B cell (primary cell): ENCODE data around the gene CEP126. TPM values are rescaled to one million over a fixed set of nuclear protein-coding genes. Genes with fewer than 3 reads are reported as not detected.

Source experiments
- ATAC-seq: fragments of 200-7000 bp; cut with Tn5 transposase; one replicate; pipeline ENCODE4 v1.10.0; 2021; ENCODE audit warnings: low read depth, mild to moderate bottlenecking, moderate number of reproducible peaks, moderate library complexity
- CTCF ChIA-PET: fragments of 350-600 bp; sonication (Branson Sonifier 250); formaldehyde crosslinking; loops from one replicate; lab custom pipeline; 2021; ENCODE audit warnings: antibody characterized with exemption, inconsistent platforms; lab: Charles Lee
- POLR2A ChIA-PET: fragments of 350-600 bp; sonication (Branson Sonifier 250); formaldehyde crosslinking; loops from one replicate; lab custom pipeline; 2021; ENCODE audit warnings: antibody characterized with exemption; lab: Charles Lee
- DNase-seq: peaks from one replicate; pipeline ENCODE4 v3.0.0; 2013
- H2AFZ ChIP-seq: 2 replicates; pipeline ENCODE4 v1.6.1; 2012; ENCODE audit warnings: mild to moderate bottlenecking, low read depth, low read length; ENCODE audit not compliant: insufficient read depth, poor library complexity, severe bottlenecking
- H3K27ac ChIP-seq, 2 donors: 1 replicate in 1 of 2; 2 replicates in 1 of 2; pipeline ENCODE4 v1.5.1; 2012 to 2013; ENCODE audit warnings: low read length in 2 of 2, mild to moderate bottlenecking in 2 of 2, moderate library complexity in 1 of 2
- H3K27me3 ChIP-seq, 4 experiments: fragments of 200-600 bp in 1 of 4; sonication (generic) in 1 of 4; replicated peaks in 1 of 4; 1 replicate in 2 of 4; 2 replicates in 2 of 4; pipeline versions ENCODE4 v1.6.1 to v1.7.0; 2013 to 2016; ENCODE audit warnings: low read length in 3 of 4, mild to moderate bottlenecking in 2 of 4, mixed read lengths in 1 of 4, moderate library complexity in 1 of 4; ENCODE audit not compliant: insufficient read depth in 4 of 4, control insufficient read depth in 3 of 4; ENCODE audit errors: control extremely low read depth in 1 of 4
- H3K36me3 ChIP-seq, 2 experiments: replicated peaks in 1 of 2; 1 replicate in 1 of 2; 2 replicates in 1 of 2; pipeline versions ENCODE4 v1.6.1 to v1.7.1; 2013; ENCODE audit warnings: low read length in 1 of 2; ENCODE audit not compliant: insufficient read depth in 2 of 2, control insufficient read depth in 1 of 2; ENCODE audit errors: control extremely low read depth in 1 of 2, extremely low read depth in 1 of 2
- H3K4me1 ChIP-seq, 2 donors: fragments of 200-600 bp in 1 of 2; sonication (generic) in 1 of 2; 1 replicate in 1 of 2; 2 replicates in 1 of 2; pipeline versions ENCODE4 v1.5.1 to v1.6.1; 2013 to 2017; ENCODE audit warnings: low read length in 2 of 2; ENCODE audit not compliant: control insufficient read depth in 2 of 2, insufficient read depth in 2 of 2
- H3K4me2 ChIP-seq: replicated peaks from 2 replicates; pipeline ENCODE3; 2012; ENCODE audit warnings: mild to moderate bottlenecking, low read depth, low read length; ENCODE audit not compliant: poor library complexity, severe bottlenecking
- H3K4me3 ChIP-seq, 5 experiments: fragments of 200-600 bp in 1 of 5; sonication (generic) in 1 of 5; 1 replicate in 3 of 5; 2 replicates in 2 of 5; pipeline versions ENCODE4 v1.5.1 to v1.7.0; 2011 to 2016; ENCODE audit warnings: low read length in 4 of 5, mild to moderate bottlenecking in 4 of 5, low read depth in 2 of 5, control low read depth in 1 of 5, moderate library complexity in 1 of 5; ENCODE audit not compliant: insufficient read depth in 1 of 5; ENCODE audit errors: control extremely low read depth in 1 of 5, extremely low read depth in 1 of 5
- H3K79me2 ChIP-seq: fragments of 200-600 bp; sonication (generic); one replicate; pipeline ENCODE4 v1.6.0; 2016; ENCODE audit warnings: low read length; ENCODE audit not compliant: control insufficient read depth, insufficient read depth
- H3K9ac ChIP-seq: fragments of 200-600 bp; sonication (generic); 2 replicates; pipeline ENCODE4 v1.6.1; 2017; ENCODE audit warnings: mild to moderate bottlenecking, low read length, moderate library complexity
- H3K9me3 ChIP-seq, 3 donors: one replicate each; pipeline versions ENCODE4 v1.6.1 to v1.7.1; 2013; ENCODE audit warnings: low read length in 2 of 3; ENCODE audit not compliant: control insufficient read depth in 2 of 3, insufficient read depth in 1 of 3; ENCODE audit errors: control extremely low read depth in 1 of 3
- H4K20me1 ChIP-seq: 2 replicates; pipeline ENCODE4 v1.6.0; 2012; ENCODE audit warnings: mild to moderate bottlenecking, low read length; ENCODE audit not compliant: insufficient read depth, control insufficient read depth, poor library complexity, severe bottlenecking
- H3K27ac Mint-ChIP-seq: one replicate; pipeline ENCODE4 v1.8.0; 2021; ENCODE audit warnings: mixed read lengths
- H3K27me3 Mint-ChIP-seq: one replicate; pipeline ENCODE4 v1.8.0; 2021; ENCODE audit warnings: mixed read lengths
- H3K4me1 Mint-ChIP-seq: one replicate; pipeline ENCODE4 v1.8.0; 2021; ENCODE audit warnings: mixed read lengths
- H3K4me3 Mint-ChIP-seq: one replicate; pipeline ENCODE4 v1.8.0; 2021; ENCODE audit warnings: mixed read lengths
- H3K9me3 Mint-ChIP-seq: one replicate; pipeline ENCODE4 v1.8.0; 2022; ENCODE audit warnings: mixed read lengths; ENCODE audit not compliant: insufficient read depth
- CTCF ChIP-seq: fragments of 200-600 bp; IDR thresholded peaks from one replicate; pipeline ENCODE4 v1.8.0; 2022; ENCODE audit warnings: antibody characterized with exemption, mild to moderate bottlenecking
- EZH2 ChIP-seq: IDR thresholded peaks from 2 replicates; pipeline ENCODE4 v1.6.1; 2012; ENCODE audit warnings: borderline replicate concordance, low read depth, mild to moderate bottlenecking, moderate library complexity, low read length; ENCODE audit not compliant: insufficient read depth, poor library complexity, severe bottlenecking
- WGBS: methylation state at CpG from one replicate; pipeline ENCODE4 v1.1.5; 2013; ENCODE audit warnings: missing lambda C conversion rate; ENCODE audit not compliant: insufficient coverage; 5-methylcytosine and 5-hydroxymethylcytosine counted together
- intact Hi-C: fragments of 100-400 bp; cut with micrococcal nuclease; formaldehyde crosslinking; loops from one replicate; pipeline ENCODE4 v1.10.0; 2022
- polyA plus RNA-seq: library from polyadenylated mRNA; depleted of rRNA; stranded (reverse); fragments of >200 nt; gene quantifications from 2 replicates; pipeline ENCODE4 v1.2.3, GENCODE V29; 2012
- total RNA-seq, 2 donors: library from RNA; stranded (reverse); fragments of 120-200 nt in 1 of 2; gene quantifications; 1 replicate in 1 of 2; 2 replicates in 1 of 2; pipeline versions ENCODE4 v1.2.3 to v1.2.4, GENCODE V29; 2013 to 2022

The CEP126 gene
- total and polyA plus RNA-seq, 2 donors (not counting 1 experiment from before 2014, with no cell fraction given): 1.00 to 9.4 TPM

- intact Hi-C loops: loop anchor here (5.0 to 10.0 kb wide), 2 partner anchors 538 to 1234 kb away; partner anchors contain the start of gene TMEM123
- no peaks in the 10 kb centered on the region for H3K27me3 ChIP-seq
- peak within 1 kb of the TSS; percentile 97 for H3K27ac Mint-ChIP-seq
- H3K4me3 ChIP-seq: peak within 1 kb of the TSS; percentile 53 to 88 (median 81)
- peak within 1 kb of the TSS; percentile 89 for H3K4me2 ChIP-seq
- DNase-seq: no peak
- H3K27ac ChIP-seq: peak within 1 kb of the TSS; percentile 92 to 99
- H3K9ac ChIP-seq: peak within 1 kb of the TSS; percentile 91
- H3K4me1 Mint-ChIP-seq: peaks cover 23% of the 10 kb centered on the region
- ChIA-PET POLR2A (no interaction called here), CTCF (no interaction called here)
- H3K27me3 Mint-ChIP-seq: peaks cover 5% of the 10 kb centered on the region
- WGBS: no CpG with 5 or more reads among the region's 2 CpGs
- H3K9me3 ChIP-seq: no peaks in the 10 kb centered on the region
- H2AFZ ChIP-seq: peak within 1 kb of the TSS; percentile 88
- H4K20me1 ChIP-seq: no peaks in the 10 kb centered on the region
- H3K4me3 Mint-ChIP-seq: peak within 1 kb of the TSS; percentile 96
- no peak for TF ChIP-seq EZH2
- no peak for TF ChIP-seq CTCF
- no peaks in the 10 kb centered on the region for H3K36me3 ChIP-seq
- no peak for ATAC-seq
- peaks cover 18 to 21% of the 10 kb centered on the region in 2 donors for H3K4me1 ChIP-seq
- H3K9me3 Mint-ChIP-seq: no peaks in the 10 kb centered on the region
- no peaks in the 10 kb centered on the region for H3K79me2 ChIP-seq
Observed at GRCh38 chr11:101916422-101916821, 1.6 kb downstream of the CEP126 start, which contains the start of gene ANGPTL5. TSS of gene ANGPTL5 (minus strand) at chr11:101916522. CDS start at chr11:101907909, 8,613 bp downstream.

- Histone ChIP-seq H3K27ac (no peak overlapping the region), H3K9me3 (no peaks in the 10 kb centered on the region), H3K27me3 (no peaks in the 10 kb centered on the region), H3K4me2 (no peak overlapping the region), H3K36me3 (no peaks in the 10 kb centered on the region), H2AFZ (no peak overlapping the region), H3K4me1 (peaks cover 18 to 21% of the 10 kb centered on the region in 2 donors), H3K79me2 (no peaks in the 10 kb centered on the region), H3K4me3 (no peak overlapping the region), H3K9ac (no peak overlapping the region), H4K20me1 (no peaks in the 10 kb centered on the region)
- ChIA-PET POLR2A (no interaction called here), CTCF (no interaction called here)
- H3K9me3 Mint-ChIP-seq: no peaks in the 10 kb centered on the region
- no peaks in the 10 kb centered on the region for H3K27me3 Mint-ChIP-seq
- H3K4me3 Mint-ChIP-seq: no peak overlapping the region
- no peak for DNase-seq
- no peak for TF ChIP-seq EZH2
- no peak for TF ChIP-seq CTCF
- H3K27ac Mint-ChIP-seq: no peak overlapping the region
- intact Hi-C loops: loop anchor here (5.0 to 10.0 kb wide), 2 partner anchors 538 to 1235 kb away; partner anchors contain the start of gene TMEM123
- peaks cover 23% of the 10 kb centered on the region for H3K4me1 Mint-ChIP-seq
- ATAC-seq: no peak
Observed at GRCh38 chr11:101917226-101917625, 2.4 kb downstream of the CEP126 start.
